ENCODE data around the gene ADAT3. TPM values are rescaled to one million over a fixed set of nuclear protein-coding genes. Genes with fewer than 3 reads are reported as not detected.

Gene ADAT3
- total RNA-seq, 1 donor = 3.3 TPM

- no peaks in the 10 kb centered on the region for H3K9me3 ChIP-seq (ENCODE audit: low read depth, low read length)
- H4K20me1 ChIP-seq (ENCODE audit: insufficient read depth, low read length) = peaks cover 59% of the 10 kb centered on the region
- no peak overlapping the region for H3K4me3 ChIP-seq (ENCODE audit: insufficient read depth, low read length)
- no peak overlapping the region for H3K27ac ChIP-seq (ENCODE audit: low read depth, low read length)
- H3K4me1 ChIP-seq (ENCODE audit: insufficient read depth, low read length) = no peaks in the 10 kb centered on the region
- H3K4me2 ChIP-seq (ENCODE audit: insufficient read depth, low read length) = no peak overlapping the region
- H3K27me3 ChIP-seq (ENCODE audit: insufficient read depth, low read length) = no peaks in the 10 kb centered on the region
- peaks cover 86% of the 10 kb centered on the region for H3K79me2 ChIP-seq (ENCODE audit: insufficient read depth, low read length)
- no peaks in the 10 kb centered on the region for H3K36me3 ChIP-seq (ENCODE audit: insufficient read depth, low read length)
- no peak for DNase-seq (ENCODE audit: insufficient read length, low spot score, missing footprints)
- H2AFZ ChIP-seq (ENCODE audit: low read length) = no peak overlapping the region
- TF ChIP-seq, protein P1, sequence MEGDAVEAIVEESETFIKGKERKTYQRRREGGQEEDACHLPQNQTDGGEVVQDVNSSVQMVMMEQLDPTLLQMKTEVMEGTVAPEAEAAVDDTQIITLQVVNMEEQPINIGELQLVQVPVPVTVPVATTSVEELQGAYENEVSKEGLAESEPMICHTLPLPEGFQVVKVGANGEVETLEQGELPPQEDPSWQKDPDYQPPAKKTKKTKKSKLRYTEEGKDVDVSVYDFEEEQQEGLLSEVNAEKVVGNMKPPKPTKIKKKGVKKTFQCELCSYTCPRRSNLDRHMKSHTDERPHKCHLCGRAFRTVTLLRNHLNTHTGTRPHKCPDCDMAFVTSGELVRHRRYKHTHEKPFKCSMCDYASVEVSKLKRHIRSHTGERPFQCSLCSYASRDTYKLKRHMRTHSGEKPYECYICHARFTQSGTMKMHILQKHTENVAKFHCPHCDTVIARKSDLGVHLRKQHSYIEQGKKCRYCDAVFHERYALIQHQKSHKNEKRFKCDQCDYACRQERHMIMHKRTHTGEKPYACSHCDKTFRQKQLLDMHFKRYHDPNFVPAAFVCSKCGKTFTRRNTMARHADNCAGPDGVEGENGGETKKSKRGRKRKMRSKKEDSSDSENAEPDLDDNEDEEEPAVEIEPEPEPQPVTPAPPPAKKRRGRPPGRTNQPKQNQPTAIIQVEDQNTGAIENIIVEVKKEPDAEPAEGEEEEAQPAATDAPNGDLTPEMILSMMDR (IDR thresholded peaks at IDR 0.05; ENCODE audit: extremely low read depth, low read depth, low read length) = no peak
Observed at GRCh38 chr19:1955171-1956121, 50.2 kb downstream of the ADAT3 start.

- Histone ChIP-seq H3K4me3 (ENCODE audit: insufficient read depth, low read length) (no peak overlapping the region), H4K20me1 (ENCODE audit: insufficient read depth, low read length) (peaks cover 59% of the 10 kb centered on the region), H2AFZ (ENCODE audit: low read length) (no peak overlapping the region), H3K27ac (ENCODE audit: low read depth, low read length) (no peak overlapping the region), H3K27me3 (ENCODE audit: insufficient read depth, low read length) (no peaks in the 10 kb centered on the region), H3K79me2 (ENCODE audit: insufficient read depth, low read length) (peaks cover 86% of the 10 kb centered on the region), H3K36me3 (ENCODE audit: insufficient read depth, low read length) (no peaks in the 10 kb centered on the region), H3K4me2 (ENCODE audit: insufficient read depth, low read length) (no peak overlapping the region), H3K9me3 (ENCODE audit: low read depth, low read length) (no peaks in the 10 kb centered on the region), H3K4me1 (ENCODE audit: insufficient read depth, low read length) (no peaks in the 10 kb centered on the region)
- TF ChIP-seq, protein P1 (IDR thresholded peaks at IDR 0.05; ENCODE audit: extremely low read depth, low read depth, low read length) = no peak
- no peak for DNase-seq (ENCODE audit: insufficient read length, low spot score, missing footprints)
Observed at GRCh38 chr19:1956122-1956494, 50.9 kb downstream of the ADAT3 start.

DNA sequence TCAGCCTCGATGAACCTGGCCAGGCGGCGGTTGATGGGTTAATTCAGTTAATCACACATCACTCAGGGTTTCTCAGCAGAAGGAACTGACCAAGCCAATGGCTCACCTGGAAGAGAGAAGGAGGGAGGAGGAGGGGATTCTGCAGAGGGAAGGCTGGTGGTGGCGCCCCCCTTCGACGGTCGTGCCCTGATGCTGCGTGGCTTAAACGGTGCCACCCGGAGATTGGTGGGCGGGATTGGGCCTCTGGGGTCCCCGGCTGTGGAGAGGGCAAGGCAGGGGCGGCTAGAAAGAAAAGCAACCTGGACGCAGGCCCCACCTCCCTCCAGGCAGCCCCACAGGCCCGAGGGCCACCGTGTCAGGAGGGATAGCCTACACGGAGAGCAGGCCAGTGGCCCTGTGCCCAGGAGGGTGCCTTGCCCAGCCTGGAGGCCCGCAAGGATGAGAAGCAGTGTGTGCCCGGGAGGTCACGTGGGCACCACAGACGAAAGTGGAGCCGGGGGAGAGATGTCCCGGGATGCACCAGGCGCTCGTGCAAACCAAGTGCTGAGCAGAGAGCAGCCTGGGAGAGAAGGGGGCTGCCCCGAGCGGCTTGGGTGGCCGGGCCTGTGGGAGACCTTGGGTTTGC is 51.8 kb downstream of the ADAT3 start:
- H2AFZ ChIP-seq (ENCODE audit: low read length) = no peak overlapping the region
- DNase-seq (ENCODE audit: insufficient read length, low spot score, missing footprints) = no peak
- H3K79me2 ChIP-seq (ENCODE audit: insufficient read depth, low read length) = peaks cover 90% of the 10 kb centered on the region
- no peak overlapping the region for H3K27ac ChIP-seq (ENCODE audit: low read depth, low read length)
- TF ChIP-seq, protein P1 (IDR thresholded peaks at IDR 0.05; ENCODE audit: extremely low read depth, low read depth, low read length) = no peak
- no peak overlapping the region for H3K4me3 ChIP-seq (ENCODE audit: insufficient read depth, low read length)
- H3K9me3 ChIP-seq (ENCODE audit: low read depth, low read length) = no peaks in the 10 kb centered on the region
- no peaks in the 10 kb centered on the region for H3K36me3 ChIP-seq (ENCODE audit: insufficient read depth, low read length)
- H3K4me1 ChIP-seq (ENCODE audit: insufficient read depth, low read length) = no peaks in the 10 kb centered on the region
- H3K27me3 ChIP-seq (ENCODE audit: insufficient read depth, low read length) = no peaks in the 10 kb centered on the region
- H4K20me1 ChIP-seq (ENCODE audit: insufficient read depth, low read length) = peaks cover 63% of the 10 kb centered on the region
- H3K4me2 ChIP-seq (ENCODE audit: insufficient read depth, low read length) = no peak overlapping the region
